Measurements from ENCODE around the gene VPS18.

The VPS18 gene

GRCh38 chr15:40900256-40901052 lies 6.2 kb downstream of the VPS18 start:
- no peak for DNase-seq (ENCODE audit: low read depth in 2 of 2)

- no peak for DNase-seq (ENCODE audit: low read depth in 2 of 2)
These were observed 6.8 kb downstream of the VPS18 start for GRCh38 chr15:40901053-40901443.

- DNase-seq (ENCODE audit: low read depth in 2 of 2) = no peak
These were observed 8.6 kb downstream of the VPS18 start for GRCh38 chr15:40902605-40903561.

GRCh38 chr15:40904552-40905201 lies 10.4 kb downstream of the VPS18 start:
- no peak for DNase-seq (ENCODE audit: low read depth in 2 of 2)

- DNase-seq (ENCODE audit: low read depth in 2 of 2) = peak; percentile 53 to 62
These were observed 12.1 kb downstream of the VPS18 start for GRCh38 chr15:40906091-40906990.

GRCh38 chr15:40906991-40907802 lies 12.9 kb downstream of the VPS18 start:
- no peak for DNase-seq (ENCODE audit: low read depth in 2 of 2)

GRCh38 chr15:40908095-40908494 lies 13.8 kb downstream of the VPS18 start:
- no peak for DNase-seq (ENCODE audit: low read depth in 2 of 2)

- no peak for DNase-seq (ENCODE audit: low read depth in 2 of 2)
These were observed 15.7 kb downstream of the VPS18 start for GRCh38 chr15:40909662-40910630.

GRCh38 chr15:40911141-40911540 lies 16.9 kb downstream of the VPS18 start:
- no peak for DNase-seq (ENCODE audit: low read depth in 2 of 2)

GRCh38 chr15:40911693-40912092 lies 17.4 kb downstream of the VPS18 start:
- no peak for DNase-seq (ENCODE audit: low read depth in 2 of 2)

GRCh38 chr15:40912478-40912877 lies 18.2 kb downstream of the VPS18 start:
- no peak for DNase-seq (ENCODE audit: low read depth in 2 of 2)

GRCh38 chr15:40914013-40914412 lies 19.8 kb downstream of the VPS18 start:
- DNase-seq (ENCODE audit: low read depth in 2 of 2) = no peak

- no peak for DNase-seq (ENCODE audit: low read depth in 2 of 2)
These were observed 20.2 kb downstream of the VPS18 start for GRCh38 chr15:40914486-40914885.

- DNase-seq (ENCODE audit: low read depth in 2 of 2) = no peak
These were observed 20.9 kb downstream of the VPS18 start for GRCh38 chr15:40915116-40915661.

GRCh38 chr15:40915679-40916078 lies 21.4 kb downstream of the VPS18 start:
- no peak for DNase-seq (ENCODE audit: low read depth in 2 of 2)

GRCh38 chr15:40917585-40917984 lies 23.3 kb downstream of the VPS18 start:
- no peak for DNase-seq (ENCODE audit: low read depth in 2 of 2)

- DNase-seq (ENCODE audit: low read depth in 2 of 2) = no peak
These were observed 24.0 kb downstream of the VPS18 start for GRCh38 chr15:40918146-40918798.

GRCh38 chr15:40918799-40919392 lies 24.6 kb downstream of the VPS18 start:
- DNase-seq (ENCODE audit: low read depth in 2 of 2) = no peak
